GM21786 (cell line): ENCODE results near the gene SPNS3.

ENCODE experiments used
- ATAC-seq: cut with Tn5 transposase; IDR thresholded peaks from one replicate; pipeline ENCODE4 v1.9.1; 2021; ENCODE audit not compliant: unreplicated experiment

Gene SPNS3, protein sequence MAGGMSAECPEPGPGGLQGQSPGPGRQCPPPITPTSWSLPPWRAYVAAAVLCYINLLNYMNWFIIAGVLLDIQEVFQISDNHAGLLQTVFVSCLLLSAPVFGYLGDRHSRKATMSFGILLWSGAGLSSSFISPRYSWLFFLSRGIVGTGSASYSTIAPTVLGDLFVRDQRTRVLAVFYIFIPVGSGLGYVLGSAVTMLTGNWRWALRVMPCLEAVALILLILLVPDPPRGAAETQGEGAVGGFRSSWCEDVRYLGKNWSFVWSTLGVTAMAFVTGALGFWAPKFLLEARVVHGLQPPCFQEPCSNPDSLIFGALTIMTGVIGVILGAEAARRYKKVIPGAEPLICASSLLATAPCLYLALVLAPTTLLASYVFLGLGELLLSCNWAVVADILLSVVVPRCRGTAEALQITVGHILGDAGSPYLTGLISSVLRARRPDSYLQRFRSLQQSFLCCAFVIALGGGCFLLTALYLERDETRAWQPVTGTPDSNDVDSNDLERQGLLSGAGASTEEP

DNA sequence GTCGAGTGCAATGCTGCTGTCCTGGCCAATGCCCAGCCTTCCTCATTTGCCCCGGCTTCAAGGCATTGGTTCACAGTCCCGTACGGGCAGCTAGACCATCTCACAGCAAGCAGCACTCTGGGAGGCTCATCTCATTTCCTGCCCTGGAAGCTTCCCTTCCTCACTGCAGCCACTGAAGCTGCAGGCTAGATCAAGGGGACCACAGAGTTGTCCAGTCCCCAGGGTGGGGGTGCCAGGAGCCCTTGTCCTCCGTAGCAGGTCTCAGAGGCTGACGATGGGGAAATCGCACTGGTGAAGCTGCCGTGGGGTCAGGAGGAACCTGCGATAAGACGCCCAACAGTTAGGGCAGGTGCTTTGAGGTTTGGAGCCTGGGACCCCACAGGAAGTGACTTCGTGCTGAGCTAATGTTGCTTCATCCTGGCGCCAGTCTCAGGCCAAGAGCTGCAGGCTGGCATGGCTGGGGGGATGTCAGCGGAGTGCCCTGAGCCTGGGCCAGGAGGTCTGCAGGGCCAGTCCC is at the start of gene SPNS3:
Gene SPNS3, plus strand, starts transcription at position 426 of the 517 bp plus-strand sequence. Its CDS starts 28 bp downstream, at position 454.
- ATAC-seq = no peak

DNA sequence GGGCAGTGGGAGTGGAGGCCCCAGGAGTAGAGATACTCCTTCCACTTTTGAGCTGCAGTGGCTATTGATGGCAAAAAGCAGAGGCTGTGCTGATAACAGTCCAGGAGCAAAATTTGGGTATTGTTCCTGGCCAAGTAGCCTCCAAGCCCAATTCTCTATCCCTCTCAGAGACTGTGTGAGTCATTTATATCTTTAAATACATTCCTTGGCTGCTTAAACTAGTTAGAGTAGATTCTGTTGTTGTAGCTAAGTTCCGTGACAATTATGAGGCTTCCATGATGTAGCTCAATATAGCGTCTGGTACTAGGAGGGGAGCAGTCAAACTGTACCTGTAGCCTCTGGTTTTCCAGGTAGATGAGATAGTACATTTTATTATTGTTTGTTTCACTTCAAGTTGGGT is 47.3 kb upstream of the SPNS3 start:
- no peak for ATAC-seq

DNA sequence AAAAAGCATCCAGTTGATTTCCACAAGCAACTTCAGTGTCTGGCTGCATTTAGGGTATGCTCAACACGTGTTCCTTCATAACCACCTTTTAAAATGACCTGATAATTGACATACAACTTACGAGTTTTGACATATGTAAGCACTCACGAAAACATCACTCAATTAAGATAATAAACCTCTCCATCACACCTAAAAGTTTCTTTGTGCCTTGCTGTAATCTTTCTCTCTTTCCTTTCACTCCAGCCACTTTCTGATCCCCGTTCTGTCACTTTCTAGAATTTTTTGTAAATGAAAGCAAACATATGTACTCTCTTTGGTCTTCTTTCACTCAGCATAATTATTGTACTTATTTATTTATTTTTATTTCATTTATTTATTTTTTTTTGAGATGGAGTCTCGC is 46.6 kb upstream of the SPNS3 start:
- ATAC-seq = no peak

DNA sequence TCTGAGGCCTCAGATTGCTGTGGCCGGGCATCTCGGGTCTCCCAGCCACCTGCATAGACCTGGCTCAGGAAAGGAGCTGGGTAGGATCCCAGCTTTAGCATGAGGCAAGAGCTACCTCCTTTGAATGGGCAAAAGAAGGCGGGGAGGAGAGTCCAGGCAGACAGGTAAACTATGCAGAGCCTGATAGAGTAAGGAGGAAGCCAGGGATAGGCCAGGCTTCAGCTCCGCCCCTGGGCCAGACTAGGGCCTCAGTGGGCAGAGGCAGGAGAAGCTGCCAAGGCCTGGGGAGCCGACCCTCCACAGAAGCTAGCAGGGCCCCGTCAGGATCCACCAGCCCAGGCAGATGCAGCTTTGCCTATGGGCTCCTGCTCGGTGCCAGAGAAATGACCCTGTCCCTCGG is 44.7 kb upstream of the SPNS3 start:
- no peak for ATAC-seq

DNA sequence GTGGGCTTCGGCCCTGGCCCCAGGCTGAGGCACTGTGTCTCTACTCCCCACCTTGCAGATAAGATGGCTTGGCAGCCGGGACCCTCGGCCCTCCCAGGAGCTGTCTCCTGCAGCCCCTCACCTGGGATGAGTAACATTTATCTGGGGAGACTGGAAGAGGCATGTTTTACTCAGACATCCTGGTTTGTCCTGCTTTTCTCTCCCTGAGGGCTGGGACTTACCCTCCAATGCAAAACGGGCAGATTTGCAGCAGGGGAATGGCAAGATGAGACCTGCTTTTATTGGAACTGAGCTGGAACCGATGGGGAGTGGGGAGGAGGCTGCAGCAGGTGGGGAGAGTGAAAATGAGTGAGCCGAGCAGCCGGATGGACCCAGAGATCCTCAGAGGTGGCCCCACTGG is 39.9 kb upstream of the SPNS3 start:
- ATAC-seq = no peak

DNA sequence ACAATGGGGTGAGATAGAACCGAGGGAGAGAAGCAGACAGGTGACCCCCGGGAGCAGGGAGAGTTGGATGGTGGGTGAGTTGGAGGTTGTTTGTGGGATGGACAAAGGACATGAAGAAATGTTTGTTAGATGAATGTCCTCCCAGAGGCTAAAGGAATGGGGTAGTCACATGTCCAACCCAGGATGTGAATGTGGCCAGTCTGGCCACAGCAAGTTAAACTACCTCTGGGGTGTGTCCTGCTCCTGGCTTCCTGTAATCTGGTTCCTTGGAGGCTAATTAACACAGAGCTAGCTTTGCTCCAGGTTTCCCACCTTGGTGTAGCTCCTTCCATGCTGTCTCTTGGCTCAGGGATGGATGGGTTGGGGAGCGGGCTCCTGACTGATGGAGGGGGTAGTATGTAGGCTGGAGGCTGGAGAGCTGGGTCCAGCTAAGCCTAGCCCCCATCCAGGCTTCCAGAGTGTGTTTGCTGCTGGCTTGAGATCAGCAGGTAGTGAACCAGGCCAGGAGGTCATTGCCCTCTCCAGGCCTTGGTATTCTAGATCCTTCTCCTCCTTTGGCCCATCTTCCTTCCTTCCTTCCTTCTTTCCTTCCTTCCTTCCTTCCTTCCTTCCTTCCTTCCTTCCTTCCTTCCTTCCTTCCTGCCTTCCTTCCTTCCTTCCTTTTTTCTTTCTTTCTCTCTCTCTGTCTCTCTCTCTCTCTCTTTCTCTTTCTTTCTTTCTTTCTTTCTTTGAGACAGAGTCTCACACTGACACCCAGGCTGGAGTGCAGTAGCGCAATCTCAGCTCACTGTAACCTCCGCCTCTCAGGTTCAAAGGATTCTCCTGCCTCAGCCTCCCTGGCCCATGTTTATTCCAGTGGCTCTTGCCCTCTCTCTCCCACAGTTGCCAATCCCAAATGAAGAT is 39.3 kb upstream of the SPNS3 start:
- no peak for ATAC-seq

DNA sequence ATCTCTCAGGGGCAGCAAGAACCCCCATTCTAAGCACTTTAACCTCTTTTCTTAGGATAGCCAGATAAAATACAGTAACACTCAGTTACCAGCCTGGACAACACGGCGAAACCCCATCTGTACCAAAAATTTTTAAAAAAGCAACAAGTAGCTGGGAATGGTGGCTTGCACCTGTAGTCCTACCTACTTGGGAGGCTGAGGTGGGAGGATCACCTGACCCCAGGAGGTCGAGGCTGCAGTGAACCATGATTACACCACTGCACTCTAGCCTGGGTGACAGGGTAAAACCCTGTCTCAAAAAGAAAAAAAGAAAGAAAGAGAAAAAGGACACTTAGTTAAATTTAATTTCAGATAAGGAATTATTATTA is 38.6 kb upstream of the SPNS3 start:
- no peak for ATAC-seq

DNA sequence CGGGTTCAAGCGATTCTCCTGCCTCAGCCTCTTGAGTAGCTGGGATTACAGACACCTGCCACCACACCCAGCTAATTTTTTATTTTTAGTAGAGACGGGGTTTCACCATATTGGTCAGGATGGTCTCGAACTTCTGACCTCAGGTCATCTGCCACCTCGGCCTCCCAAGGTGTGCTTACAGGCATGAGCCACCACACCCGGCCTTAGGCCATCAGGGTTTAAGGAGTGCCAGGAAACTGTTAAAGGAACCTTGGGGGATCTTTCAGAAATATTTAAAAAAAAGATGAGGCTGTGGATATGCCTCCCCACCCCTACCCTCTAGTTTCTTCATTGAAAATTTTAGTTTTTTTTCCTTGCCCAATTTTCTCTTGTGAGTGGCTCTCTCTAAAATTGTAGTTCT is 35.9 kb upstream of the SPNS3 start:
- ATAC-seq = no peak

DNA sequence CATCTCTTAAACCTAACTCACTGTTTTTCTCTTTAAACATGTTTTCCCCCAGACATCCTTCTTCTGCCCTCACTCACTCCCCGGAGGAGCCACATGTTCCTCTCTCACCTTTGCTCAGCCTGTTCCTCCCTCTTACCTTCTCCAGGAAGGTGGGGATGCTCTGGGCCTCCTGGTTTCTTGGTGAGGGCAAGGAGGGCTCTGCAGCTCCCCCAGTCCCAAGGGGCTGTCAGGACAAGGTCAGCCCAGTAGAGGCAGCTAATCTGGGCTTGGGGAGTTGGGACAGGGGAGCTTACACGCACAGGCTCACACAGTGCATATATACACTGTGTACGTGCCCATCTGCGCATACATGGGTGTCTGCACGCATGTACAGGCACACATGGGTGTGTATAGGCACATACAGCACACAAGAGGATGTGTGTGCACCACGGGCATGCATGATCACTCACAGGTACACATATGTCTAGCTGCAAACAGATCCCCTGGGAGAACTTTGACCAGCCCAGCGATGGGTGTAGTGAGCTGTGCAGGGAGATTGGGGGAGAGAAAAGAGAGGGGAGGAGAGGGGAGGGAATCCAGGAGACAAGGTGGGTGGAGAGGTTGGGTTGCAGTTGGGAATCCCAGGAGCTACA is 28.6 kb upstream of the SPNS3 start:
- no peak for ATAC-seq

DNA sequence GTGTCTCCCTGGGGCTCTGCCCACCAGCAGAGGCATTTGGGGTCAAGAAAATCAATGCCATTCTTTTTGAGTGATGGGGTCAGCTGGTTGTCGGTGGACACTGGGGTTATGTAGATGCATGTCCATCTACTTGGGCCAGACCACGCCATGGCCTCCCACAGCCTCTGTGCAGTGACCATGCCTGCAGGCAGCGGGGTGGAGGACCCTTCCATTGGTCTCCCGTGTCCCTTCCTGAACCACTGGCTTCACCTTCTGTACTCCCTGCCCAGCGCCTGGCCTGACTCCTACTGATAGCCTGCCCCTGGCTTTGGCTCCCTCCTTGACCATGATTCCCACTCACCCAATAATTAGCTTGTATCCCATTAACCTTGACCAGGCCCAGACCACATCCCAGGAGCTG is 28.0 kb upstream of the SPNS3 start:
- no peak for ATAC-seq

DNA sequence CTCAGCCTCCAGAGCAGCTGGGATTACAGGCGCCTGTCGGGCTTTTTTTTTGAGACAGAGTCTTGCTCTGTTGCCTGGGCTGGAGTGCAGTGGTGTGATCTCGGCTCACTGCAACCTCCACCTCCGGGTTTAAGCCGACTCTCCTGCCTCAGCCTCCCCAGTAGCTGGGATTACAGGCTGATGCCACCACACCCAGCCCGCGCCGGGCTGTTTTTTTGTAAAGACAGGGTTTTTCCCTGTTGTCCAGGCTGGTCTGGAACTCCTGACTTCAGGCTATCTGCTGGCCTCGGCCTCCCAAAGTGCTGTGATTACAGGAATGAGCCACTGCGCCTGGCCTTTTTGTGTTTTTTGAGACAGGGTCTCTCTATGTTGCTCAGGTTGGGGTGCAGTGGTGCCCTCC is 27.4 kb upstream of the SPNS3 start:
- no peak for ATAC-seq

DNA sequence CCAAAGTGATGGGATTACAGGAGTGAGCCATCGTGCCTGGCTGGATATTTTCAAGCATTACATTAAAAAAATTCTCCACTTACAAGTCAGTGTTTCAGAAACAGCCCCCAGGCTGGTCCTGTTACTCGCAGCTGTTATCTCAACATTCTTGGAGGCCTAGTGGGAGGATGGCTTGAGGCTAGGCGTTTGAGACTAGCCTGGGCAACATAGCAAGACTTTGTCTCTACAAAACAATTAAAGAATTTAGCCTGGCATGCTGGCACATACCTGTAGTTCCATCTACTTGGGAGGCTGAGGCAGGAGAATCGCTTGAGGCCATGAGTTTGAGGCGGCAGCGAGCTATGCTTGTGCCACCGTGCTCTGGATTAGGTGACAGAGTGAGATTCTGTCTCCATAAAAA is 26.5 kb upstream of the SPNS3 start:
- no peak for ATAC-seq

DNA sequence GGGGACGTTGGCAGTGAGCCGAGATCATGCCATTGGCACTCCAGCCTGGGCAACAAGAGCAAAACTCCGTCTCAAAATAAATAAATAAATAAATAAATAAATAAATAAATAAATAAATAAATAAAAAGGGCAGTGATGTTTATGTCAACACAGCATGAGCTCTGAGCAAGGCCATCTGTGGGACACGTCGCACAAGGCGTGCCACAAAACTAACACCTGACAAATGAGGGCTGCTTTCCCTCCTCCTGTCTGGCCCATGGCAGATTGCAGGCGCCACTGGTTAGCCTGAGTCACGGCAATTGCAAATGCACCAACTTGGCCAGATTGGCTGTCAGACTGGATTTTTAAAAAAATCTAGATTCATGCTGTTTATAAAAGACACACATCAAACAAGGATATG is 25.9 kb upstream of the SPNS3 start:
- no peak for ATAC-seq

DNA sequence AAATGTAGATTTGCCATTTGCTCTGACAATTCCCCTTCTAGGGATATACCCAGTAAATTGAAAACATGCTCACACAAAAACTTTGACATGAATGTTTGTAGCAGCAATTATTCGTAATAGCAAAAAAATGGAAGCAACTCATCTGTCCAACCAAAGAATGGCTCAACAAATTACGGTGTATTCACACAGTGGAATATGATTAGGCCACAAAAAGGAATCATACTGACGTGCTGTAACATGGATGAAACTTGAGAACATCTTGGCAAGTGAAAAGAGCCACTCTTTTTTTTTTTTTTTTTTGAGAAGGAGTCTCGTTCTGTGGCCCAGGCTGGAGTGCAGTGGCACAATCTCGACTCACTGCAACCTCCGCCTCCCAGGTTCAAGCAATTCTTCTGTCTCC is 24.1 kb upstream of the SPNS3 start:
- no peak for ATAC-seq

DNA sequence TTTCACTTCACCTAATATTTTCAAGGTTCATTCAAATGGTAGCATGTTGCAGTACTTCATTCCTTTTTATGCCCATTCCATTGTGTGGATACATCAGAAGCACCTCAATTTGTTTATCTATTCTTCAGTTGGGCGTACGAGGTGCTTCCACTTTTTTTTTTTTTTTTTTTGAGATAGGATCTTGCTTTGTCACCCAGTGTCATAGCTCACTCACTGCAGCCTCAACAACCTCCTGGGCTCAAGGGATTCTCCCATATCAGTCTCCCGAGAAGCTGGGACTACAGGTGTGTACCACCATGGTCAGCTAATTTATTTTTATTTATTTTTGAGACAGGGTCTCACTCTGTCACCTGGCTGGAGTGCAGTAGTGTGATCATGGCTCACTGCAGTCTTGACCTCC is 22.5 kb upstream of the SPNS3 start:
- no peak for ATAC-seq

DNA sequence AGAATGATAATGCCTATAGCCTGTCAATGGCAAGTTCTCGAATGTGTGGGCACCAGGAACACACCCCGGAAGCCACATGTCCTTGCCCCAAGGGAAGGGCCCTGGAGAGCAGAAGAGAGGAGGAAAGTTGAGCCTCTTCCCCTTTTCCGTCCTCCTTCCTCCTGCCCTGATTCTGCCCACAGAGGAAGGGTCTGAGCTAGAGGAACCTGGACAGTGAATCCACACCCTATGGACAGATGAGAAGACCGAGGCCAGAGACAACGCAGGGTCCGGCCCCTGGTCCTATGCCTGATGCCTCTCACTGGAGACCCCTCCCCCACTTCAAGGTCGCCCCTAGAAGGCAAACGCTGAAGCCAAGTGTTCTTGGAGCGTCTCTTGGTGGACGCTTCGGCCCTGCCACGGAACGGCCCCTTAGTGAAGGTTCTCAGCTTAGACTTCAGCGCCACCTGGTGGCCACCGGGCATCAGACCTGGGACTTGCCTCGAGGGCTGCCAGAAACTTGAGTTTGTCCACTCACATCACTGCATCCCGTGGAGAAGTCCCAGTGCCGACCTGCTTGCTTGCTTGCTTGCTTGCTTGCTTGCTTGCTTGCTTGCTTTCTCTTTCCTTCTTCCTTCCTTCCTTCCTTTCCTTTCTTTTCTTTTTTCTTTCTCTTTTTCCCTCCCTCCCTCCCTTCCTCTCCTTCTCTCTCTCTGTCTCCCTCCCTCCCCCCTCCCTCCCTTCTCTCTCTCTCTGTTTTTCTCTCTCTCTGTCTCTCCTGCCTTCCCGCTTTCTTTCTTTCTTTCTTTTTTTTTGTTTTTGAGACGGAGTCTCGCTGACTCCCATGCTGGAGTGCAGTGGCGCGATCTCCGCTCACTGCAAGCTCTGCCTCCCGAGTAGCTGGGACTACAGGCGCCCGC is 20.6 kb upstream of the SPNS3 start:
- ATAC-seq = no peak

DNA sequence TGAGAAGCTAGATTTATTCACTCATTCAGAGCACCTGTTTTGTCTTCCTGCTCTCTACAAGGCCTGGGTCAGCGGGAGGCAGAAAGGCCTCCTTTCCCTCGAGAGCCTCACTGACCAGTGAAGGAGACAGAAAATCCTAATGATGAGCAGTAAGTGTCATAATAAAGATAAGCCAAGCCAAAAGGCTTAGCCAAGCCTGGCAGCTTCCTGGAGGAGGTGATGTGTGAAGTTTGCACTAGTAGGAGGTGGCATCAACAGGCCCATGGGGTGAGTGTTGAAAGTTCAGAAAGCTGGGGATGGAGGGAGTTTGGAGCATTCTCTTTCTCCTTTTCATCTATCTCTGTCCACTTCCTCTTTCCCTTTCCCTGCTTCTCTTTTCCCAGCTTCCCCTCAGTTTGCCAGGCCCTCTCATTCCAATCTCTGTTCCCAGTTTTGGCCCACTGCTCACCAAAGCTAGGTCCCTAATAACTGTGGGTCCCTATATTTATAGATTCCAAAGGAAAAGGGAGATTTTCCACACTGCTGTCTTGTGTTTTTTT is 16.5 kb upstream of the SPNS3 start:
- ATAC-seq = no peak

DNA sequence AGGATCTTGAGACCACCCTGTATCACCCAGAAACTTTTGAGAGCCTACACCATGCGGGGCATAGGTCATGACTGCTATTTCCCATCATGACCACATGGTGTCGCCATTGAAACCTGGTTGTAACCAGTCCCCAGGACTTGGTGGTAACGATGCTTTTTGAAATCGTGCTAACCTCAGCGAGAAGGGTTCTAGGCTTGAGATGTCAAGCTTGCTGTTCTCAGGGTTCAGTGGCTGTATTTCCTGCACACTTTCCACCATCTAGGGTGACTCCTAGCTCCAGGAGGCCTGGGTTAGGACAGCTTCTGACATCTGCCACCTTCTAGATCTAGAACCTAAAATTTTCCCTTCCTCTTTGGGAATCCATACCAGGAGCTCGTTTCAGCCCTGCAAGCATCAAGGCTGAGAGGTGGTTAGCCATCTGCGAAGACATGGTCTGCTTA is 13.0 kb upstream of the SPNS3 start:
- no peak for ATAC-seq

DNA sequence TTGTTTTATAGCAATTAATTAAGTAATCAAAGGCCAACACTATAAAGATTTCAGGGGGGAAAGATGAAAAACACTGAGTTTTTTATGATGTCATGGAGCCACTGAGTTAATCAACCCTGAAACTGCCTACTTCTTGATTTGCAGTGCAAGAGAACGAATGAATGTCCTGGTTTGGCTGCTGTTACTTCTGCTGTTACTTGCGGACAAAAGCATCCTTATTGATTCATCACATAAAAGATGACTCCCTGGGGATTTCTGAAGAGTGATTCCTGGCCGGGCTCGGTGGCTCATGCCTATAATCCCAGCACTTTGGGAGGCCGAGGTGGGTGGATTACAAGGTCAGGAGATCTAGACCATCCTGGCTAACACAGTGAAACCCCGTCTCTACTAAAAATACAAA is 10.9 kb upstream of the SPNS3 start:
- no peak for ATAC-seq

DNA sequence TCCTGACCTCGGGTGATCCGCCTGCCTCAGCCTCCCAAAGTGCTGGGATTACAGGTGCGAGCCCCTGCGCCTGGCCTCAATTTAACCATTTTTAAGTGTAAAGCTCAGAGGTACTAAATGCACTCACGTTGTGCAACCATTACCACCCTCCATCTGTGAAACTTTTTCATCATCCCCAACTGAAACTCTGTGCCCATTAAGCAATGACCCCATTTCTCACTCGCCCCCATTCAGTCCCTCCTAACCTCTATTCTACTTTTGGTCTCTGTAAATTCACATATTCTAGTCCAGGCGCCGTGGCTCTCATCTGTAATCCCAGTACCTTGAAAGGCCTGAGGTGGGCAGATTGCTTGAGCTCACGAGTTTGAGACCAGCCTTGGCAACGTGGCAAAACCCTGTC is 8.3 kb upstream of the SPNS3 start:
- ATAC-seq = no peak
